ENCODE results near the gene TFAP2B. TPM values are rescaled to one million over a fixed set of nuclear protein-coding genes. Genes with fewer than 3 reads are reported as not detected.

The TFAP2B gene
- total RNA-seq, 2 donors from 2014 or later: not detected

DNA sequence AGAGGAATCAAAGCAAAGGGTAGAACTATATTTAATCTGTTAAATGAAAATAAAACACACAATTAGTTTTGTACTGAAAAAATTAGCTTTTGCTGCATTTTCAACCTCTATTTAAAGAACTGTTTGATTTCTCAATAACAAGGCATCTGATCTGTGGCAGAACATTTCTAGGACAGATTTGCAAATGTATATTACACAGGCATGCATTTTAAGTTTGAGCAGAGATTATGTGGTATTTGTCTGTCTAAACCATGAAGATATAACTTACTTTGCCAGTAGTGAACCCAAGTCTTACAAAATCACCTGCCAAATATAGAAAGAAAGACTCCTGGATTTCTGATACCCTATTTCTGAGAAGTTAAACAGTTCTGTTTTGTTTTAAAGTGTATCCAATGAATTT lies 71.9 kb downstream of the TFAP2B start:
- Mint-ChIP-seq H3K36me3 (ENCODE audit: low read depth) (no peaks in the 10 kb centered on the region), H3K27ac (no peak overlapping the region), H3K4me3 (no peak overlapping the region), H3K27me3 (ENCODE audit: insufficient read depth) (peaks cover 9% of the 10 kb centered on the region), H3K9me3 (peaks cover 5% of the 10 kb centered on the region), H3K4me1 (no peaks in the 10 kb centered on the region)
- Histone ChIP-seq H3K4me3 (ENCODE audit: low read length) (no peak overlapping the region), H3K36me3 (ENCODE audit: control insufficient read depth, insufficient read depth, low read length) (no peaks in the 10 kb centered on the region), H3K9ac (ENCODE audit: extremely low read depth, low read length, poor library complexity, severe bottlenecking) (no peak overlapping the region), H3K9me3 (ENCODE audit: control insufficient read depth, low read length) (no peaks in the 10 kb centered on the region), H3K27ac (ENCODE audit: low read depth, low read length) (no peak overlapping the region), H3K4me1 (ENCODE audit: control insufficient read depth, insufficient read depth, low read length) (no peaks in the 10 kb centered on the region), H3K27me3 (ENCODE audit: control insufficient read depth, insufficient read depth, low read length, poor library complexity, severe bottlenecking) (no peaks in the 10 kb centered on the region)
- no peak for DNase-seq
- TF ChIP-seq, protein P1, sequence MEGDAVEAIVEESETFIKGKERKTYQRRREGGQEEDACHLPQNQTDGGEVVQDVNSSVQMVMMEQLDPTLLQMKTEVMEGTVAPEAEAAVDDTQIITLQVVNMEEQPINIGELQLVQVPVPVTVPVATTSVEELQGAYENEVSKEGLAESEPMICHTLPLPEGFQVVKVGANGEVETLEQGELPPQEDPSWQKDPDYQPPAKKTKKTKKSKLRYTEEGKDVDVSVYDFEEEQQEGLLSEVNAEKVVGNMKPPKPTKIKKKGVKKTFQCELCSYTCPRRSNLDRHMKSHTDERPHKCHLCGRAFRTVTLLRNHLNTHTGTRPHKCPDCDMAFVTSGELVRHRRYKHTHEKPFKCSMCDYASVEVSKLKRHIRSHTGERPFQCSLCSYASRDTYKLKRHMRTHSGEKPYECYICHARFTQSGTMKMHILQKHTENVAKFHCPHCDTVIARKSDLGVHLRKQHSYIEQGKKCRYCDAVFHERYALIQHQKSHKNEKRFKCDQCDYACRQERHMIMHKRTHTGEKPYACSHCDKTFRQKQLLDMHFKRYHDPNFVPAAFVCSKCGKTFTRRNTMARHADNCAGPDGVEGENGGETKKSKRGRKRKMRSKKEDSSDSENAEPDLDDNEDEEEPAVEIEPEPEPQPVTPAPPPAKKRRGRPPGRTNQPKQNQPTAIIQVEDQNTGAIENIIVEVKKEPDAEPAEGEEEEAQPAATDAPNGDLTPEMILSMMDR (conservative IDR thresholded peaks at IDR 0.05): no peak

DNA sequence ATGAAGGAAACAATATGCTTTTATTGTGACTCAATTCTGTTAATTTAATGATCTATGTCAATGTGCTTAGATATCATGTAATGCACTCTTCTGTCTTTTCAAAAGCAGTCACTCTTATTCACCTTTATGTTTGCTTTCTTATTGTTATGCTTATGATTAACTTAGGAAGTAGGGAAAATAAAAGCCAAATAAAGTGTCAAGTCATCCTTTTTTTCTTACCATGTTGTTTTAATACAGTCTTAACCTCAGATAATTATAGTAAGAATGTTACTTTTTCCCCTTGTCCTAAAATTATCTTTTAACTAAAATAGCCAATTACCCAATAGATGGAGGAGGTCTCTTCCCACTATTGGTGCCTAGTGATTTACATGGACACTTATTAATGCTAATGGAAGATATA lies 72.6 kb downstream of the TFAP2B start:
- Mint-ChIP-seq H3K9me3 (peaks cover 5% of the 10 kb centered on the region), H3K36me3 (ENCODE audit: low read depth) (no peaks in the 10 kb centered on the region), H3K27me3 (ENCODE audit: insufficient read depth) (peaks cover 9% of the 10 kb centered on the region), H3K4me3 (no peak overlapping the region), H3K4me1 (no peaks in the 10 kb centered on the region), H3K27ac (no peak overlapping the region)
- no peak for DNase-seq
- Histone ChIP-seq H3K9me3 (ENCODE audit: control insufficient read depth, low read length) (no peaks in the 10 kb centered on the region), H3K27me3 (ENCODE audit: control insufficient read depth, insufficient read depth, low read length, poor library complexity, severe bottlenecking) (no peaks in the 10 kb centered on the region), H3K9ac (ENCODE audit: extremely low read depth, low read length, poor library complexity, severe bottlenecking) (no peak overlapping the region), H3K27ac (ENCODE audit: low read depth, low read length) (no peak overlapping the region), H3K36me3 (ENCODE audit: control insufficient read depth, insufficient read depth, low read length) (no peaks in the 10 kb centered on the region), H3K4me1 (ENCODE audit: control insufficient read depth, insufficient read depth, low read length) (no peaks in the 10 kb centered on the region), H3K4me3 (ENCODE audit: low read length) (no peak overlapping the region)
- TF ChIP-seq, protein P1 (conservative IDR thresholded peaks at IDR 0.05): no peak

Other genes starting within 250 kb of the TFAP2B start
- not detected for gene TFAP2D, start 105.3 kb upstream of the TFAP2B start, total RNA-seq

All from endodermal cell (in vitro differentiated cells).